IMR-90 (cell line): Measurements from ENCODE around the gene AHSA1. TPM values are rescaled to one million over a fixed set of nuclear protein-coding genes. Genes with fewer than 3 reads are reported as not detected.
"Not testable (repeated sequence)": the region's sequence is repeated elsewhere in the genome, so short reads cannot be mapped to it uniquely, and the experiment has no call there.

Source experiments
- ATAC-seq: fragments of 200-7000 bp; cut with Tn5 transposase; 2 replicates; pipeline ENCODE4 v1.9.1; 2020; ENCODE audit warnings: low read depth, mild to moderate bottlenecking, moderate library complexity
- BruUV-seq: library from RNA; stranded (reverse); fragments of 400-500 nt; replicated peaks from 2 replicates; lab custom pipeline; 2021; lab: Mats Ljungman, UMichigan
- CTCF ChIA-PET: fragments of 300-600 bp; formaldehyde crosslinking; extraction: SDS; loops from one replicate; lab custom pipeline; 2021; ENCODE audit warnings: antibody characterized with exemption; lab: Yijun Ruan, JAX
- POLR2A ChIA-PET: fragments of 300-600 bp; sonication (Branson Sonifier 250); formaldehyde crosslinking; loops from one replicate; lab custom pipeline; 2022; ENCODE audit warnings: antibody characterized with exemption; ENCODE audit not compliant: unreplicated experiment; lab: Charles Lee
- DNase-seq: peaks from one replicate; pipeline ENCODE4 v3.0.0; 2013
- H2AFZ ChIP-seq: replicated peaks from 2 replicates; pipeline ENCODE3; 2013; ENCODE audit warnings: low read length, mild to moderate bottlenecking; ENCODE audit not compliant: poor library complexity
- H2AK5ac ChIP-seq: 2 replicates; pipeline ENCODE4 v1.6.1; 2013; ENCODE audit warnings: low read depth, low read length, inconsistent platforms
- H2AK9ac ChIP-seq: replicated peaks from 2 replicates; pipeline ENCODE3; 2013; ENCODE audit warnings: mild to moderate bottlenecking, low read depth, low read length, moderate library complexity; ENCODE audit not compliant: poor library complexity
- H2BK120ac ChIP-seq: 2 replicates; pipeline ENCODE4 v1.6.1; 2013; ENCODE audit warnings: low read depth, low read length, inconsistent platforms
- H2BK15ac ChIP-seq: 3 replicates; pipeline ENCODE4 v1.6.1; 2013; ENCODE audit warnings: low read depth, low read length, inconsistent platforms
- H2BK20ac ChIP-seq: 2 replicates; pipeline ENCODE4 v1.6.1; 2013; ENCODE audit warnings: low read depth, mild to moderate bottlenecking, inconsistent platforms, low read length, moderate library complexity
- H2BK5ac ChIP-seq: 2 replicates; pipeline ENCODE4 v1.6.1; 2013; ENCODE audit warnings: mild to moderate bottlenecking, low read depth, low read length, inconsistent platforms; ENCODE audit not compliant: poor library complexity, severe bottlenecking
- H3K14ac ChIP-seq: replicated peaks from 2 replicates; pipeline ENCODE4 v1.6.1; 2013; ENCODE audit warnings: low read depth, low read length, inconsistent platforms
- H3K18ac ChIP-seq: 2 replicates; pipeline ENCODE4 v1.6.1; 2013; ENCODE audit warnings: low read depth, low read length, control low read depth
- H3K23ac ChIP-seq: 2 replicates; pipeline ENCODE4 v1.6.1; 2013; ENCODE audit warnings: low read depth, low read length, inconsistent platforms
- H3K27ac ChIP-seq: 2 replicates; pipeline ENCODE4 v1.5.1; 2013; ENCODE audit warnings: mild to moderate bottlenecking, control low read depth, low read length; ENCODE audit not compliant: insufficient read depth
- H3K27me3 ChIP-seq: 2 replicates; pipeline ENCODE4 v1.6.1; 2013; ENCODE audit warnings: low read length; ENCODE audit not compliant: control insufficient read depth, insufficient read depth
- H3K36me3 ChIP-seq: 2 replicates; pipeline ENCODE4 v1.6.1; 2013; ENCODE audit warnings: low read length, mixed read lengths; ENCODE audit not compliant: control insufficient read depth, insufficient read depth
- H3K4ac ChIP-seq: 2 replicates; pipeline ENCODE4 v1.6.1; 2013; ENCODE audit warnings: low read depth, low read length, inconsistent platforms
- H3K4me1 ChIP-seq: 2 replicates; pipeline ENCODE4 v1.6.1; 2013; ENCODE audit warnings: low read length, mixed read lengths; ENCODE audit not compliant: control insufficient read depth, insufficient read depth
- H3K4me2 ChIP-seq: 2 replicates; pipeline ENCODE4 v1.6.1; 2013; ENCODE audit warnings: low read depth, mild to moderate bottlenecking, control low read depth, low read length, moderate library complexity
- H3K4me3 ChIP-seq: 2 replicates; pipeline ENCODE4 v1.5.1; 2013; ENCODE audit warnings: low read depth, mild to moderate bottlenecking, control low read depth, low read length, moderate library complexity; ENCODE audit not compliant: insufficient read depth
- H3K56ac ChIP-seq: 2 replicates; pipeline ENCODE4 v1.6.1; 2013; ENCODE audit warnings: low read length, inconsistent platforms; ENCODE audit not compliant: insufficient read depth; ENCODE audit errors: extremely low read depth
- H3K79me1 ChIP-seq, 2 experiments: 2 replicates each; pipeline ENCODE4 v1.6.1; 2013; ENCODE audit warnings: low read length in 2 of 2, inconsistent platforms in 1 of 2, low read depth in 1 of 2
- H3K9ac ChIP-seq: 2 replicates; pipeline ENCODE4 v1.6.1; 2013; ENCODE audit warnings: low read depth, low read length, control low read depth
- H3K9me1 ChIP-seq: 2 replicates; pipeline ENCODE4 v1.6.1; 2013; ENCODE audit warnings: low read length, inconsistent platforms; ENCODE audit not compliant: insufficient read depth
- H3K9me3 ChIP-seq: 2 replicates; pipeline ENCODE4 v1.6.1; 2013; ENCODE audit warnings: low read length; ENCODE audit not compliant: control insufficient read depth, insufficient read depth
- H4K20me1 ChIP-seq: 2 replicates; pipeline ENCODE4 v1.6.1; 2013; ENCODE audit warnings: low read length, inconsistent platforms; ENCODE audit not compliant: insufficient read depth
- H4K5ac ChIP-seq: 2 replicates; pipeline ENCODE4 v1.6.1; 2013; ENCODE audit warnings: mild to moderate bottlenecking, low read depth, low read length, control low read depth
- H4K8ac ChIP-seq, 2 experiments: 2 replicates each; pipeline ENCODE4 v1.6.1; 2013; ENCODE audit warnings: low read depth in 2 of 2, low read length in 2 of 2, control low read depth in 1 of 2, inconsistent platforms in 1 of 2
- H4K91ac ChIP-seq: 2 replicates; pipeline ENCODE4 v1.6.1; 2013; ENCODE audit warnings: low read depth, low read length, inconsistent platforms; ENCODE audit not compliant: insufficient read depth
- WGBS, 2 experiments: methylation state at CpG; one replicate each; pipeline versions ENCODE4 v1.1.5 to v1.1.7; 2013; ENCODE audit warnings: missing lambda C conversion rate in 2 of 2; ENCODE audit not compliant: insufficient read length in 1 of 2; ENCODE audit errors: extremely low coverage in 2 of 2; 5-methylcytosine and 5-hydroxymethylcytosine counted together
- dilution Hi-C: fragments of 300-500 bp; cut with HindIII; formaldehyde crosslinking; loops from one replicate; pipeline ENCODE4 v1.14.3; 2018; ENCODE audit warnings: low sequenced_read_pairs; ENCODE audit not compliant: unreplicated experiment
- in situ Hi-C: fragments of 300-500 bp; cut with MboI; formaldehyde crosslinking; loops from 3 replicates; pipeline ENCODE4 v1.14.3; 2019; ENCODE audit warnings: low sequenced_read_pairs, inconsistent platforms, mixed read lengths
- intact Hi-C: fragments of 100-400 bp; cut with micrococcal nuclease; formaldehyde crosslinking; loops from 2 replicates; pipeline ENCODE4 v1.10.0; 2022
- polyA plus RNA-seq, 3 experiments: library from polyadenylated mRNA; depleted of rRNA; stranded (reverse); fragments of >200 nt; gene quantifications; 2 replicates each; pipeline ENCODE4 v1.2.3, GENCODE V29; 2012; ENCODE audit warnings: low replicate concordance in 1 of 3
- total RNA-seq: library from RNA; depleted of rRNA; stranded (reverse); fragments of >200 nt; gene quantifications from 2 replicates; pipeline ENCODE4 v1.2.3, GENCODE V29; 2012

AHSA1 gene
- total and polyA plus RNA-seq, 2 of the 4 experiments (the other 2 are of a cell fraction) = 166 to 252 TPM

GRCh38 chr14:77416098-77416497, 41.8 kb upstream of the AHSA1 start:
- H2AK9ac ChIP-seq, H3K4me2 ChIP-seq, H3K9ac ChIP-seq, H4K91ac ChIP-seq, H2BK5ac ChIP-seq, dilution Hi-C loops, H3K79me1 ChIP-seq, H3K27me3 ChIP-seq, H3K14ac ChIP-seq, H3K23ac ChIP-seq, H3K18ac ChIP-seq, H2BK15ac ChIP-seq, H3K4me1 ChIP-seq, H2AFZ ChIP-seq, H3K9me1 ChIP-seq, H4K5ac ChIP-seq, H3K4me3 ChIP-seq, H3K9me3 ChIP-seq, H3K4ac ChIP-seq, H3K27ac ChIP-seq, CTCF ChIA-PET, H2AK5ac ChIP-seq, H4K20me1 ChIP-seq, intact Hi-C loops, H2BK20ac ChIP-seq, H3K36me3 ChIP-seq, BruUV-seq, DNase-seq, H3K56ac ChIP-seq, H2BK120ac ChIP-seq, H4K8ac ChIP-seq, POLR2A ChIA-PET, ATAC-seq, in situ Hi-C loops: not testable (repeated sequence)
- WGBS, 2 experiments = no CpG with 5 or more reads among the region's 3 CpGs
